GM19193 (cell line): ENCODE data around the gene IL11.

Source experiments
- POLR2A ChIP-seq: IDR thresholded peaks from 4 replicates; pipeline ENCODE4 v1.6.1; 2011; ENCODE audit not compliant: insufficient read depth, insufficient read length; ENCODE audit errors: extremely low read depth

Gene IL11

DNA sequence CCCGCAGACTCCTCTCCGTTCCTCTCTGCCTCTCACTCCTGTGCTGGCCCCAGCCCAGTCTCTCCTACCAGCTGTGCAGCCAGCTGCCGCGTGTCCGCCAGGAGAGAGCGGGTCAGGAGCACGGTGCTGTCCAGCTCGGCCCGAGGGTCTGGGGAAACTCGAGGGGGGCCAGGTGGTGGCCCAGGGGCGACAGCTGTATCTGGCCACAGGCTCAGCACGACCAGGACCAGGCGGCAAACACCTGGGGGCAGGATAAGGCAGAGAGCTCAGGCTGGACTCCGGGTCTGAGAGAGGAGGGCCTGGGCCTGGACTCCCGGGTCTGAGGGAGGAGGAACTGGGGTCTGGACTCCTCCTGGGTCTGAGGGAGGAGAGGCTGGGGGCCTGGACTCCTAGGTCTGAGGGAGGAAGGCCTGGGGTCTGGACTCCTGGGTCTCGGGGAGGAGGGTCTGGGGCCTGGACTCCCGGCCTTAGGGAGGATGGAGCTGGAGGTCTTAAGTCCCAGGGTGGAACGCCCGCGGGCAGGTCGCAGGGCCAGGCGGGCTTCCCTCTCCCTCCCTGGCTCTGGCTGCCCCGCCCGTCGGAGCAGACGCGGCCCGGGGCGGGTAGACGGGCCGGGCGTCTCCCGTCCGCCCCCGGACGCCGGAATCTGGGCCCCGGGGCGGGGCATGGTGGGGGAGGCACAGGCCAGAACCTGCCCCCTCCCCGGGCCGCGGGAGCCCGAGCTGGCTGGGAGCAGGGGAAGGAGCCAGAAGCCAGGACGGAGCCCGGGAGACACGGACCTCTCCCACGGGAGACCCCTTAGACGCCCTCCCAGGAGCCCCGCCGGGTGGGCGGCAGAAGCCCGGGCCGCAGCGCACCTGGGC lies 1.3 kb downstream of the IL11 start:
- TF ChIP-seq POLR2A = no peak

DNA sequence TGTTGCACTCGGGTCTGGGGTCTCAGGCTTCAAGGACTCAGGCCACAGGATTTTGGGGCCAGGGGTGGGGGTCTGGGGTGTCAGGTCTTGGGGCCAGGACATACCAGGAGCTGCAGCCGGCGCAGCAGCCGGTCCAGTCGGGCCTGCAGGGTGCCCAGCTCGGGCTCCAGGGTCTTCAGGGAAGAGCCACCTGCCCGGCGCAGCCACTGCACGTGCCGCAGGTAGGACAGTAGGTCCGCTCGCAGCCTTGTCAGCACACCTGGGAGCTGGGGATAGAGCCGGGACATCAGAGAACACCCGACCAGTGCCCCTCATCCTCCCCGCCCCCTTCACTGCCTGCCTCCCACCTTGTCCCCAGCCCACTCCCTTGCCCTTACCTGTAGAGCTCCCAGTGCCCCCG lies 2.2 kb downstream of the IL11 start:
- no peak for TF ChIP-seq POLR2A

DNA sequence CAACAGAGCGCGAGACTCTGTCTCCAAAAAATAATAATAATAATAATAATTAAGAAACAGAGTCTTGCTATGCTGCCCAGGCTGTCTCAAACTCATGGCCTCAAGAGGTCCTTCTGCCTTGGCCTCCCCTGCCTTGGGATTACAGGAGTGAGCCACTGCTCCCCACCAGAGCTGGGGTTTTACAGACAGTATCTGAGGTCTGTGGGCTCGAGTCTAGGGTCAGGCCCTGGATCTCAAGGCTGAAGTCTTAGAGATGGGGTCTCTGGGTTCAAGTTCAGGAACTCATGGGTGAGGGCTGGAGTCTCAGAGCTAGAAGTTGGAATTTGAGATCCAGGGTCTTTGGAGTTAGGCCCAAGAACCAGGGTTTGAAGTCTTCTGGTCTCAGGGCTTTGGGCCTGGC lies 3.5 kb downstream of the IL11 start:
- TF ChIP-seq POLR2A = no peak

DNA sequence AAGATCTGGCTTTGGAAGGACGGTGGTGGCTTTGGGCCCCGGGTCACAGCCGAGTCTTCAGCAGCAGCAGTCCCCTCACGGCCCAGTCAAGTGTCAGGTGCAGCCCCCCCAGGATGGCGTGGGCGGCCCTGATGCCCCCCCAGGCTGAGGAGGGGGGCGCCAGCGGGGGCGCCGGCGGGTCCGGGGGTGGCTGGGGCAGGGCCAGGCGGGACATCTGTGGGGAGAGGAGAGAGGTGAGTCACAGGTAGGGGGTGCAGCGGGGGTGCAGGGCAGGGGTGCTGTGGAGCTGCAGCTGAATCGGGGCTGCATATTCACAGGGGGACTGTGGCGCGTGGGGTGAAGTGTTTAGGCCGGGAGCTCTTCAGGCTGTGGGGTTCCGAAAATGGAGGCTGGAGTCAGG lies 4.3 kb downstream of the IL11 start:
- TF ChIP-seq POLR2A = no peak

DNA sequence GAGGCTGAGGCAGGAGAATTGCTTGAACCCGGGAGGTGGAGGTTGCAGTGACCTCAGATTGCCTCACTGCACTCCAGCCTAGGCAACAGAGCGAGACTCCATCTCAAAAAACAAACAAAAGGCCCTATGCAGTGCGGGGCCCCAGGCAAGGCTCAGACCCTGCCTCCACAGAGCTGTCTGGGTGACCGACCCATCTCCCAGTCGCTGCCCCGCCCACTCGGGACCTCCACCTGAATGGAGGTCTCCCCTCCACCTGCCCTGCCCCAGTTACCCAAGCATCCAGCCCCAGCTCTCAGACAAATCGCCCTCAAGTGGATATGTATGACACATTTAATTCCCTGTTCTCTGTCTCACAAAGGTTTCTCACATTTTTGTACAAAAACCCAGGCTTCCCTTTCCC lies 5.0 kb downstream of the IL11 start:
- no peak for TF ChIP-seq POLR2A

DNA sequence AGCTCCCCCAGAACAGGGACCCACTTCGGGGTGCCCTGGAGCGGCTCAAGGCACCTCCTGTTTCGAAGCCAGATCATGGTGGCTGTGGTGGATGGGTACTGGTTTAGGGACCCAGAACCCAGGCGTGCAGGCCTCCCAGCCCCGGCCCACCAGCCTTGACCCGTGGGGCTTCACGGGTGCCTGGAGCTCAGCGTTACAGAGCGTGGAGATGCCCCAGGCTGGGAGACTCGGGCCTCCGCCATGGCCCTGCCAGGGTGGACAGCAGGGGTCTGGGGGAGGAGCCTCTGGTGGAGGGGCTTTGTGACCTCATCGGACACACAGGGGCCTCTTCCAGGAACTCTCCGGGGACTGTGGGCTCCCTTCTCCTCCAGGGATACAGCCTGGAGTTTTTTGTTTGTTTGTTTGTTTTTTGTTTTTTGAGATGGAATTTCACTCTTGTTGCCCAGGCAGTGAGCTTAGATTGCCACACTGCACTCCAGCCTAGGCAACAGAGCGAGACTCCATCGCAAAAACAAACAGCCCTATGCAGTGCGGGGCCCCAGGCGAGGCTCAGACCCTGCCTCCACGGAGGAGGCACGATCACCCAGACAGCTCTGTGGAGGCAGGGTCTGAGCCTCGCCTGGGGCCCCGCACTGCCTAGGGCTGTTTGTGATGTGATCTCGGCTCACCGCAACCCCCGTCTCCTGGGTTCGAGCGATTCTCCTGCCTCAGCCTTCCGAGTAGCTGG lies 7.1 kb downstream of the IL11 start, which contains the start of gene GARIN5B:
TSS of gene GARIN5B (minus strand) at position 271 of the 727 bp plus-strand sequence. CDS start at position 77, 194 bp downstream.
- no peak for TF ChIP-seq POLR2A

DNA sequence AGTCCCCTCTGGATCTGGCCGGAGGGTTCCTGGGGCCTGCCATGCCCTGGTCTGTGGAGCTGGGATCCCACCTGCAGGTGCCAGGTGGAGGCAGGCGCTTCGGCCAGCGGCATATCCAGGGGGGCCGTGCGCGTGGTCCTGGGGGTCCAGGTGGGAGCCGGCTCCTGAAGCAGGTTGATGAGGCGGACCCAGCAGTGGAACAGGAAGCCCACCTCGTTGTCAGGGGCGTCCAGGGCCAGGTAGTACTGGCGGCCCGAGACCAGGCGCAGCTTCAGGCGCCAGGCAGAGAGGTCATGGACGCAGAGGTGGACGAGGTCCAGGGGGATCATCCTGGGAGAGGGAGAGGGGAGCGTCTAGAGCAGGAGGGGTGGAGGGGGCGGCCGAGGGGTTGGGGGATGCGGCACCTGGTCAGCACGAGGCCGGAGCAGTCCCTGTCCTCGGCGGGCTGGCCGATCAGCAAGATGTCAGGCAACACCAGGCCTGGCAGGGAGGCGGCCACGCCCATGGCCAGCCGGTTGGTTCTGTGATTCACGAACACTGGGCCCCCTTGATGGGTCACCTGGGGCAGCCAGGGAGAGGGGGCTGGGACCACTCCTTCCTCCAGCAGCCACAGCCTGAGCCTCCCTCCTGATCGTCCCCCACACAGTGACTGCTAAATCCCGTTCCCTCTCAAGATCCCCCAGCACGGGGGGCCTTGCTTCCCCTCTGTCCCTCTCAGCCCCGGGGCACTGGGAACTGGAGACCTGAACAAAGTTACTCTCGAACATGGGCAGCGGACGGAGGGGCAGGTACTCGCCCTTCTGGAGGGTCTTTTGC lies 7.9 kb downstream of the IL11 start:
- TF ChIP-seq POLR2A = no peak

DNA sequence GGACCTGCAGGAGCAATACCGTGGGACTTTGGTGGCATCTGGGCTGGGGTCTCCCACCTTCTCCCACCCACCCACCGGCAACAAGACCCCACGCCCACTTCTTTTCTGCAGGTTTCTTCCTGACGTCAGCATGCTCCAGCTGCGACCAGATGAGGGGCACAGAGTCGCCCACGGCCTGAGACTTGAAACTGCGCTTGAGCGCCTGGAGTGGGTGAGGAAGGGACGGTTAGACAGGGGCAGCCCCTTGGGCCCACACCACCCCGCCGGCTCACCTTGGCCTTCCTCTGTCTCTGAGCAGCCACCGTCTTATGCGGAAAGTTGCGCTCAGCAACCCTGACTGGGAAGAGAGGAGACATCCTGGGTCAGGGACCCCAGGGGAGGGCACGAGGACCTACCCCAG lies 9.4 kb downstream of the IL11 start:
- TF ChIP-seq POLR2A = no peak

DNA sequence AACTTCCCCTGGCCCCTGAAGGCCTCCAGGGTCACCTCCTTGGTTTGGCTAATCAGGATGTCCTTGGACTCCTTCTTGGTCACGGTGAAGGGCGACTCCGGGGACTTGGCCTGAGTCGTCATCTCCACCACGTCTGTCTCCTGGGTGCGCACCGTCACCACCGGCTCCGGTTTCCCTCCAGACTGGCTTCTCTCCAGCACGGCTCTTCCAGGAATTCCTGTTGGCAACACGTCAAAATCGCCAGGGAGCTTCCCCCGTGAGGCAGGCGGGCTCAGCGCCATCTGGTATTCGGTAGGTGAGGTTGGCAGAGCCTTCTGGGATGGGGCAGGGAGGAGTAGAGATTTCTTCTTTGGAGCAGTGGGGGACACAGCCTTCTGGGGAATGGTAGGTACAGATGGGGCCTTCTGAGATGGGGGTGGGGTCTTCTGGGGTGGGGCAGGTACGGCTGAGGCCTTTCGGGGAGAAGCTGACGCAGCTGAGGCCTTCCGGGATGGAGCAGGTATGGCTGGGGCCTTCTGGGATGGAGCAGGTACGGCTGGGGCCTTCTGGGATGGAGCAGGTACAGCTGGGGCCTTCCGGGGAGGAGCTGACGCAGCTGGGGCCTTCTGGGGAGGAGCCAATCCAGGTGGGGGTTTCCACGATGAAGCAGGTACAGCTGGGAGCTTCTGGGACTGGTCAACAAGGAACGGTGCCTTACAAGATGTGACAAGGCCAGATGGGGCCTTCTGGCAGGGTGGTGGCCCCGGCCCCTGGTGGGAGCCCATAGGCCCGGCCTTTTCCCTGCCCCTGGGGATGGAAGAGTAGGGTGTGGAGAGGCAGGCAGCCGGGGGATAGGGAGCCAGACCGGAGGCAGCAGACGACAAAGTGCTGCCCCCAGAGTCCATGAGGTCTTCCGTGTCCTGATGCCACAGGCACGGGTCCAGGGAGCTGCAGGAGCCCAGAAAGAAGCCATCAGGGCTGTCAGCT lies 11.0 kb downstream of the IL11 start:
- TF ChIP-seq POLR2A = no peak

DNA sequence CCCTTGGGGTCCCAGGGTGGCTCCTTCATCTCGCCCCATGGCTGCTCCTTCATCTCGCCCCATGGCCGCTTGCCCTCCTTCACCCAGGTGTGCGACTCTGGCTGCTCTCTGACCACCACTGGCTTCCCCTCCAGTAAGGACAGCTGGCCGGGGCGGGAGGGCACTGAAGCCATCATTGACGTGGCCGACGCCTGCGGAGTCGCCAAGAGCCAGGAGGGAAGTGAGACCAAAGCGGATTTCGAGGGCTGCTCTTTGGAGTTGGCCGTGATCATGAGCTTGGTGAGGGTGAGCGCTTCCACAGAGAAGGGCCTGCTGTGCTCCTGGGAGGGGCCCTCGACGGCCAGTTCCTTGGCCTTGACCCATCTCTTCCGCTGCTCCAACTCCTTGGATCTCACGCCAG lies 11.8 kb downstream of the IL11 start:
- TF ChIP-seq POLR2A = no peak

DNA sequence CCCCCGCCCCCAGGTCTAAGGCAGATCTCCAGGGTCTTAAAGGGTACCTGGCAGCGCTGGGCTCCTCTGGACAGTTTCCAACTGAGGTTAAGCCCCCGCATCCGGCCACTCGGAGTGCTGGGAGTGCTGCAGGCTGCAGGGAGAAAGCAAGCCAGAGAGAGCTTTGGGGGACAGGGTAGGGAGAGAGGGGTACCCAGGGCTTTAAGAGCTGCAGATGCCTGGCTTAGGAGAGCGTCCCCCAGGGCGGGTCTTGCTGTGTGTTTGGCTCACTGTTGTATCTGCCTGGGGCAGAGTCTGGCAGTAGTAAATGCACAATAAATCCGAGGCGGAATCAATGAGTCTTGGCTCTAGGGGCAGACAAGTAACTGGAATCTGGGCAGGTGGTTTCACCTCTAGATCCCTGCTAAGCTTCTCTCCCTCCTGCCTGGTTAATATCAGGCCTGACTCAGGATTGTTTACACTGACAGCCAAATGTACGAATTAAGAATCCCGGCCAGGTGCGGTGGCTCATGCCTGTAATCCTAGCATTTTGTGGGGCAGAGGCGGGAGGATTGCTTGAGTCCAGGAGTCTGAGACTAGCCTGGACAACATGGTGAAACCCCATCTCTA lies 14.9 kb downstream of the IL11 start:
- no peak for TF ChIP-seq POLR2A

DNA sequence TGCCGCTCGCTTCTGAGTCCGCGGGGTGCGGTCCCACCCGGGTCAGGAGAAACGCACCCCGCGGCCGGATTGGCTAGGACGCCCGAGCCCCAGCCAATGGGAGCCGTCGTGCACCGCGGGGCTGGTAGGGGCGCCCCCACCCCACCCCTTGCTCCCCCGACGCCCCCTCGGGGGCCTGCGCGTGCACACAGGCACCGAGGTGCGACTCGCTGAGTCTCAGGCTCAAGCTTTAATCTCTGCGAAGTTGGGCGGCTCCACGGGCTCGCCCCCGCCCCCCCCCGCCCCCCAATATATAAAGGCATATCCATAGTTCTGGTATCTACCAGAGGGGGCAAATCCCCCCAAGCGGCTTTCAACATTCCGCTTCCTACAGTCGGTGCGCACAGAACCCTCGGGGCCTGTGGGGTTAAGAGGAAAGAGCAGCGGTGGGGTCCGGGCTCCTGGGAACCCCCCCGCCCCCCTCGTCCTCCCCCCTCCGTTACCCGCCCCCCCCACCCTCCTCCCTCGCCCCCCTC lies 15.5 kb downstream of the IL11 start, which contains the start of gene COX6B2:
TSS of gene COX6B2 (minus strand) at position 22 of the 515 bp plus-strand sequence. CDS start 198 bp downstream, outside the sequence.
- TF ChIP-seq POLR2A = no peak

DNA sequence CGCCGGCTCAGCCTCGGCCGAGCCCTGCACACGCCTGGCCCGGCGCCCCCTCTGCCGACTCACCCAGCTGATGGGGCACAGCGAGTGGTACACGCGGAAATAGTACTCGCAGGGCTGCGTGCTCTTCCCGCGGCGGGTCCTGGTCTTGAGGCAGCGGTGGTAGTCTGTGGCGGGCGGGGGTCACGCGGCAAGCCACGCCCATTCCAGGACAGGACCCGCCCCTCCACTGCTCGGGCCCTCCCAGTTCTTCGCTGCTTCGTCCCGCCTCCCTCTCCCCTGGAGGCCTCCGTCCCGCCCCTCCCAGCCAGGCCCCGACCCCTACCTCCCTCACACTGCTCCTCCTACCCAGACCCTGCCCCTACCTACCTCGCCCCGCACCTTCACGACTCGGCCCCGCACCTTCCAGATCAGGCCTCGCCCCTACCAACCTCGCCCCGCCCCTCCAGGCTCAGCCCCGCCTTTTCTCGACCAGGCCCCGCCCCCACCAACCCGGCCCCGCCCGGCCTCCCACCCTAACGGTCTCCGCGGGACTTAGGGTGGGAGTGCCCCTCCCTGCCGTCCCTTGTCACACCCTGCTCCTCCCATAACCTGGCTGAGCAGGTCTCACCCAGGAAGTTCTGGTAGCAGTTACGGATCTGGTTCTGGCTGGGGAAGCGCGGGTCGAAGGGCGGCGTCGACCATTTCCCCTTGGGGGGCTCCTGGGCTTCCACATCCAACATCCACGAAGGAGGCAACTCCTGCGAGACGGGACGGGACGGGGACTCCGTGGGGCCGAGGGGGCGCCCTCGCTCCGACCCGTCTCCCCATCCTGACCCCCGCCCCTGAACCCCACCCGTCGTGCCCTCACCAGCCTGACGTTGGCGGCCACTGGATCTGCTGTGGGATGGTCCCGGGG lies 16.2 kb downstream of the IL11 start:
- TF ChIP-seq POLR2A = no peak

DNA sequence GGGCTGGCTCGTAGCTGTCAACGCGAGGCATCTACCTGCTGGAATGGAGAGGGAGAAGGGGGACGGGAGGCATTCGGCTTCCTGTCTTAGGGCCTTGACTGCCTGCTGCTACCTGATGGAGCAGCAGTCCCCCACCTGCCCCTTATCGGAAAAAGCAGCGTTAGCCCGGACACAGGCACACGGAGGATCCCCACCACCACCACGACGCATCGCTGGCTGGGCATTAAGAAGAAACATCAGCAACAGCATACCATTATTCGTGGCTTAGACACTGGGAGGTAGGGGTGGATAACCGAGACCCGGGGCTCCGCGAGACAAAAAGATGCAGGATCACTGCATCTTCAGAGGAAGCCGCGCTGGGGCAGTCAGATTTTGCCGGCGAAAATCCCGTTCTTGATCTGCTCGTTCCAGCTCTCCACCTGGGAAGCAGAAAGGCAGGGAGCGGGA lies 16.9 kb downstream of the IL11 start:
- TF ChIP-seq POLR2A = no peak
